GM10248 (cell line): ENCODE results near the gene MSANTD4.

Experiments used
- CTCF ChIA-PET: fragments of 300-600 bp; sonication (Branson Sonifier 250); formaldehyde crosslinking; extraction: SDS; loops from one replicate; lab custom pipeline; 2021; ENCODE audit warnings: antibody characterized with exemption; lab: Yijun Ruan, JAX
- POLR2A ChIA-PET: fragments of 350-650 bp; sonication (Branson Sonifier 250); formaldehyde crosslinking; extraction: SDS; loops from one replicate; lab custom pipeline; 2020; ENCODE audit warnings: antibody characterized with exemption; lab: Yijun Ruan, JAX
- DNase-seq: peaks from one replicate; pipeline ENCODE4 v3.0.0; 2012; ENCODE audit errors: extremely low spot score
- CTCF ChIP-seq: IDR thresholded peaks from 2 replicates; pipeline ENCODE4 v1.5.1; 2012; ENCODE audit warnings: mild to moderate bottlenecking, low read depth; ENCODE audit errors: extremely low read depth, missing control alignments, control extremely low read depth

Gene MSANTD4

DNA sequence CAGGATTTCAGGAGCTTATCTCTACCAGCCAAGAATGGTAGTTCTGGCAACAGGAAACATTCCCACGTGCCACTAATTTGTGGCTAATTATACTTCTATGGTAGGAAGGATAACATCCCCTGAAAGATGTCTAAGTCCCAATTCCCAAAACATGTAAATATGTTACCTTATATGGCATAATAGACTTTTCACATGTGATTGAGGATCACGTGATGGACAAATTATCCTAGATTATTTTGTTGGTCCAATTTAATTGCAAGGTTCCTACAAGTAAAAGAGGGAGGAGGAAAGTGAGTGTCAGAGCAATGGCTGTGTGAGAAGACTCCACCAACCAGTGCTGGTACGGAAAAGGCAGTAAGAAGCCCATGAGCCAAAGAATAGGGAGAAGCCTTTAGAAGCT is 9.9 kb upstream of the MSANTD4 start:
- no peak for DNase-seq
- ChIA-PET POLR2A (no interaction called here), CTCF (interaction anchor here (1.3 kb wide), 1 partner anchor 29 kb away, joined by 4 read pairs; no protein-coding TSS in a partner anchor)
- TF ChIP-seq CTCF: no peak

DNA sequence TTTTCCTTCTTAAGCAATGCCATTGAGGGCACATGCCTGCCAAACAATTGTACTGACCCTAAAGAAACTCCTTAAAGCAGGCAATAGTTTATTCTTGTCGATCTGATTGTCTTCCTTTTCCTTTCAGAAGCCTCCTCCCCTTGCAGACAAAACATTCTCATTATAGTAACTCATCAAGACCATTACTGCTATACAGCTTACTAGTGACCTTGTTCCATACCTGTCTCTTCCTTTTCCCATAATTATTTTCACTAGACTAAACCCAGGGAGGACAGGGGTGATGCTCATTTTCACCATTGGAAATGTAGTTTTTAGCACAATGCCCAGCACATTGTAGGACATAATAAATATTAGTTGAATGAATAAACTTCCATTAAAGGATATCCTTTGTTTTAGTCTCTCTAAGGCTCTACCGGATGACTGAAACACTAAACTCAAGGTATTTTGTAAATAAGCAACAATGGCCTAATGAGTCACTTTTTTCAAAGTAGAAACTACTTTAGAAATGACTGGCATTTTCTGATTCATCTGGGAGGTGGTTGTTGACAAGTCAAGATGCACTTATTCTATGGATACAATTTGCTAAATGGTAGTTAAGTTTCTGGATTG is 9.3 kb upstream of the MSANTD4 start:
- POLR2A ChIA-PET: no interaction called here
- TF ChIP-seq CTCF: no peak
- DNase-seq: no peak
- CTCF ChIA-PET: interaction anchor here (1.4 kb wide), 1 partner anchor 17 kb away, joined by 4 read pairs; no protein-coding TSS in a partner anchor

GRCh38 chr11:106030609-106031008 is 8.6 kb upstream of the MSANTD4 start:
- CTCF ChIA-PET: interaction anchor here (1.4 kb wide), 1 partner anchor 18 kb away, joined by 4 read pairs; no protein-coding TSS in a partner anchor
- no peak for TF ChIP-seq CTCF
- POLR2A ChIA-PET: no interaction called here
- DNase-seq: no peak

DNA sequence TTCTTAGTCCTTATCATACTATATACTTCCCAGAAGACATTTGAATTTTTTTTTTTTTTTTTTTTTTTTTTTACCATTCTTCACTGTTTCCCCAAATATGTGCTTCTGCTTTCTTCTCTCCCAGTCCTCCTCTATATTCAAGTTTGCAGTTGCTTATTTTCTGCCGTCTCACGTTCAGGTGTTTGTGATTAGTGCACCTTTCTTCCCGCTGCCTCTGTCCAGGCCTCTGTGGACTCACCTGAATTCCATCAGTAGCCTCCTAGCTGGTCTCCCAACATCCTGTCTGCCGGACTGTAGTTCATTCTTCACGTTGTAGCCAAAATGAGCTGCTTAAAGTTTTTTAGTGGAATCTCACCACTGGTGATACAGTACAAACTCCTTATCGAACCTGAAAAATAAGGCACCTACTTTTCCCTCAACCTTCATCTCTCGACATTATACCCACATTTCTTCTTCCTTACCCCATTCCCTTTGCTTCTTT is 795 bp upstream of the MSANTD4 start:
- TF ChIP-seq CTCF: no peak
- POLR2A ChIA-PET: no interaction called here

GRCh38 chr11:106021181-106021966 is 666 bp downstream of the MSANTD4 start:
- TF ChIP-seq CTCF: no peak
- ChIA-PET CTCF (no interaction called here), POLR2A (no interaction called here)
- no peak for DNase-seq

More for the DNA sequence above, 795 bp upstream of the MSANTD4 start:
- CTCF ChIA-PET: interaction anchor here (0.6 kb wide), 1 partner anchor 42 kb away, joined by 3 read pairs; no protein-coding TSS in a partner anchor
- no peak for DNase-seq

DNA sequence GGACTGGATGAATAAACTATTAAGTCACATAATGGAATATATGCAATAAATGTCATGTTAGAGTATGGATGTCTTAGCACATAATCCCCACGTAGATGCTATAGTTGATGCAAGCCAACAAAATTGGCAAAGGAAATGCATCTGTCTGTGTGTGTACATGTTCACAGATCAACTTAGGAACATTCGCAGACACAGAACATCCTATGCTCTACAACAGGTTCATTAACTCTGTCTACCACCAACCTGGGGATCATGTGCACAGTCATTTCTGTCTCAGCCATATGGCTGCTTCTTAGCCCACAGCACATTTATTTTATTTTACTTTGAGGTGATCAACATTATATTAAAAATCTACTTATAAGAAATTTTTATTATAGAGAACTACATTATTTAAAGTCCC is 4.9 kb downstream of the MSANTD4 start:
- POLR2A ChIA-PET: no interaction called here
- no peak for DNase-seq
- CTCF ChIA-PET: interaction anchor here (1.8 kb wide), 1 partner anchor 10 kb away, joined by 8 read pairs; no protein-coding TSS in a partner anchor
- no peak for TF ChIP-seq CTCF
